ENCODE results near the gene CDKN2B-AS1. TPM values are rescaled to one million over a fixed set of nuclear protein-coding genes. Genes with fewer than 3 reads are reported as not detected.

The CDKN2B-AS1 gene
- total and polyA plus RNA-seq, 10 donors = 0.90 to 6.6 (median 2.5) TPM

GRCh38 chr9:22129633-22130032 lies 135.0 kb downstream of the CDKN2B-AS1 start:
- no peak overlapping the region for H3K27ac ChIP-seq
- H3K9me3 ChIP-seq = no peaks in the 10 kb centered on the region
- H3K27me3 ChIP-seq (replicated peaks in 1 of 7) = no peaks in the 10 kb centered on the region
- no peaks in the 10 kb centered on the region for H3K4me1 ChIP-seq
- H3K4me3 ChIP-seq = no peak overlapping the region
- intact Hi-C loops (cut with DNase I; ENCODE audit: low total_unique reads) = no loop called here
- TF ChIP-seq CTCF (IDR thresholded peaks at IDR 0.05 in 8 of 11, conservative IDR thresholded peaks at IDR 0.05 in 3 of 11) (no peak), POLR2A (IDR thresholded peaks at IDR 0.05) (no peak), POLR2AphosphoS5 (IDR thresholded peaks at IDR 0.05) (no peak)
- 81 to 93% (median 91%) methylated on average over 3 of the region's 3 CpGs for WGBS, 5 donors
- no peak for DNase-seq
- no peaks in the 10 kb centered on the region for H3K36me3 ChIP-seq

DNA sequence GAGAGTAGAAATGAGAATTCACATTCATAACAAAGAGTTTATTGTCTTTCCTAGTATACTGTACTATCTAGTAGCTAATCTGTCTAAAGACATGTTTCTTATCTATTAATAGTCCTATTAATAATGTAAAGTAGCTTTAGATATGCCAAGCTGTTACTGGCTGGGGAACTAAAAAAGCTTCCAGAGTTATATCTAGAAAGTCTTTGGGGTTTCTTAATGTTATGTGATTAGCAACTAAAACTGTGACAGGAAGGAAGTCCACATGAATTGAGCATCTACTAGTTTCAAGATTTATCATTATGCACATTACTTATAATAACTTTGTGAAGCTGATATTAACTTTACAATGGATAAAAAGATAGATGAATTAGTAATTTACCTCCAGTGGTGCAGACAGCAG lies 137.2 kb downstream of the CDKN2B-AS1 start:
- DNase-seq = no peak
- no peaks in the 10 kb centered on the region for H3K36me3 ChIP-seq
- no peak for TF ChIP-seq CTCF (IDR thresholded peaks at IDR 0.05 in 8 of 11, conservative IDR thresholded peaks at IDR 0.05 in 3 of 11)
- no peak for TF ChIP-seq POLR2A (IDR thresholded peaks at IDR 0.05)
- no peak for TF ChIP-seq POLR2AphosphoS5 (IDR thresholded peaks at IDR 0.05)
- H3K27me3 ChIP-seq (replicated peaks in 1 of 7) = no peaks in the 10 kb centered on the region
- no peak overlapping the region for H3K4me3 ChIP-seq
- intact Hi-C loops (cut with DNase I; ENCODE audit: low total_unique reads) = no loop called here
- H3K4me1 ChIP-seq = no peaks in the 10 kb centered on the region
- no peaks in the 10 kb centered on the region for H3K9me3 ChIP-seq
- no peak overlapping the region for H3K27ac ChIP-seq

DNA sequence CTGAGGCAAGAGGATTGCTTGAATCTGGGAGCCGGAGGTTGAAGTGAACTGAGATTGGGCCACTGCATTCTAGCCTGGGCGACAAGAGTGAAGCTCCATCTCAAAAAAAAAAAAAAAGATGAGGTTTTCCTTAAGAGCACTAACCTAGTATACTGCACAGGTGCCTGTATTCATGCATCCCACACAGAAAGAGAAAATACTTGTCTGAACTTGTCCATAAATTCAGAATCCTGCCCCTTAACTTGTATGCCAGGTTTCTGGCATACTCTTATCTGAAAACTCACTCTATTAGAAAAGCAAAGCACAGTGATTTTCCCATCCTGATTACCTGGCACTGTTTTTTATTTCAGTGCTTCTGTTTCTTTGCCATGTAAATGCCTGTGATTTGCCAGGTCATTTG lies 139.8 kb downstream of the CDKN2B-AS1 start:
- H3K4me3 ChIP-seq = no peak overlapping the region
- no peaks in the 10 kb centered on the region for H3K27me3 ChIP-seq (replicated peaks in 1 of 7)
- H3K36me3 ChIP-seq = no peaks in the 10 kb centered on the region
- intact Hi-C loops (cut with DNase I; ENCODE audit: low total_unique reads) = no loop called here
- H3K27ac ChIP-seq = no peak overlapping the region
- WGBS, 5 donors = 72 to 93% (median 79%) methylated on average over 2 of the region's 2 CpGs
- TF ChIP-seq POLR2AphosphoS5 (IDR thresholded peaks at IDR 0.05) = no peak
- H3K9me3 ChIP-seq = no peaks in the 10 kb centered on the region
- no peak for DNase-seq
- no peaks in the 10 kb centered on the region for H3K4me1 ChIP-seq

DNA sequence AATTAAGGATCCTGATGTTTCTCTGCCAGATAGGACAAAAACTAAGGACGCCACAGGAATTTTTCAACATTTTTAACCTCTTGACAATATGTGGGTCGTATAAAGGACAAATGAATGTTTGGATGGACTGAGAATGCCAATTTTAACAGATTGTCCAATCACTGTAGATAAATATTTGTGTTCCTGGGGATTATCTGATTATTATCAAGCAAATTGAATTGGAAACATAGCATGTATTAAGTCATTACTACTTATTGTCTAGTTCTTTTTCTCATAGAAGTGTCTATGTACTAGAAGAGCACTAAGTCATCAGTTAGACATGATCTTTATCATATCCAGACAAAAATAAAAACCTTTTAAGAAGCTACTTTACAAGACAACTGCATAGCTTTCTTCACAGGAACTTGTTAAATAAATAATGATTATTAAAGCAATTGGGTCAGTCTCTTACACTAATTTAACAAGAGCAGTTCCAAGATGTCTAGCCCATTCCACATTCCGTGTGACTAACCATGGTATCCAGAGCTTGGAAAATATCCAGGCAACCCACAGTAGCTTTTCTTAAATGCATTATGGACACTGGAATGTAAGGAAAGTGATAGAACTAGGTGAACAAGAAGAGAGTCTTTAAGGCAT lies 142.0 kb downstream of the CDKN2B-AS1 start:
- H3K4me1 ChIP-seq = no peaks in the 10 kb centered on the region
- no peaks in the 10 kb centered on the region for H3K9me3 ChIP-seq
- H3K27me3 ChIP-seq (replicated peaks in 1 of 7) = no peaks in the 10 kb centered on the region
- TF ChIP-seq CTCF (IDR thresholded peaks at IDR 0.05 in 8 of 11, conservative IDR thresholded peaks at IDR 0.05 in 3 of 11) (no peak), POLR2A (IDR thresholded peaks at IDR 0.05) (no peak), POLR2AphosphoS5 (IDR thresholded peaks at IDR 0.05) (no peak)
- no peaks in the 10 kb centered on the region for H3K36me3 ChIP-seq
- intact Hi-C loops (cut with DNase I; ENCODE audit: low total_unique reads) = no loop called here
- no peak for DNase-seq
- no peak overlapping the region for H3K27ac ChIP-seq
- WGBS, 5 donors = 58 to 77% (median 71%) methylated on average over 3 of the region's 3 CpGs
- no peak overlapping the region for H3K4me3 ChIP-seq
